Endodermal cell (in vitro differentiated cells): ENCODE results near the gene ACAD8. TPM values are rescaled to one million over a fixed set of nuclear protein-coding genes. Genes with fewer than 3 reads are reported as not detected.

Source experiments
- DNase-seq: peaks from one replicate; pipeline ENCODE4 v3.0.0-alpha.2; 2017
- H3K27ac ChIP-seq: 2 replicates; pipeline ENCODE4 v1.5.1; 2013; ENCODE audit warnings: mild to moderate bottlenecking, low read depth, low read length, moderate library complexity
- H3K27me3 ChIP-seq: 2 replicates; pipeline ENCODE4 v1.6.1; 2013; ENCODE audit warnings: mild to moderate bottlenecking, low read length, moderate library complexity; ENCODE audit not compliant: insufficient read depth, control insufficient read depth, poor library complexity, severe bottlenecking
- H3K36me3 ChIP-seq: 2 replicates; pipeline ENCODE4 v1.7.0; 2013; ENCODE audit warnings: mild to moderate bottlenecking, low read length, moderate library complexity; ENCODE audit not compliant: control insufficient read depth, insufficient read depth
- H3K4me1 ChIP-seq: one replicate; pipeline ENCODE4 v1.7.0; 2013; ENCODE audit warnings: low read length; ENCODE audit not compliant: control insufficient read depth, insufficient read depth
- H3K4me3 ChIP-seq: 2 replicates; pipeline ENCODE4 v1.5.1; 2013; ENCODE audit warnings: mild to moderate bottlenecking, low read length, moderate library complexity
- H3K9ac ChIP-seq: 2 replicates; pipeline ENCODE4 v1.6.1; 2013; ENCODE audit warnings: mild to moderate bottlenecking, low read length, moderate library complexity; ENCODE audit not compliant: poor library complexity, severe bottlenecking; ENCODE audit errors: extremely low read depth
- H3K9me3 ChIP-seq: 2 replicates; pipeline ENCODE4 v1.6.1; 2013; ENCODE audit warnings: mild to moderate bottlenecking, low read length, moderate library complexity; ENCODE audit not compliant: control insufficient read depth
- H3K27ac Mint-ChIP-seq: 2 replicates; pipeline ENCODE4 v1.8.0; 2020; ENCODE audit warnings: mixed read lengths
- H3K27me3 Mint-ChIP-seq: 2 replicates; pipeline ENCODE4 v1.8.0; 2021; ENCODE audit warnings: mild to moderate bottlenecking, mixed read lengths; ENCODE audit not compliant: insufficient read depth
- H3K36me3 Mint-ChIP-seq: 2 replicates; pipeline ENCODE4 v1.8.0; 2020; ENCODE audit warnings: low read depth, mixed read lengths
- H3K4me1 Mint-ChIP-seq: 2 replicates; pipeline ENCODE4 v1.8.0; 2020; ENCODE audit warnings: mixed read lengths
- H3K4me3 Mint-ChIP-seq: 2 replicates; pipeline ENCODE4 v1.8.0; 2020; ENCODE audit warnings: mild to moderate bottlenecking, moderate library complexity, mixed read lengths
- H3K9me3 Mint-ChIP-seq: 2 replicates; pipeline ENCODE4 v1.8.0; 2020; ENCODE audit warnings: mild to moderate bottlenecking, mixed read lengths
- CTCF ChIP-seq: fragments of 200-600 bp; sonication (generic); conservative IDR thresholded peaks from 2 replicates; pipeline ENCODE4 v1.5.0; 2021; ENCODE audit warnings: antibody characterized with exemption, mild to moderate bottlenecking
- WGBS, 2 experiments: methylation state at CpG; one replicate each; pipeline versions ENCODE4 v1.1.5 to v1.1.7; 2013; ENCODE audit warnings: missing lambda C conversion rate in 2 of 2, mixed read lengths in 1 of 2; ENCODE audit not compliant: insufficient coverage in 1 of 2, insufficient read length in 1 of 2; 5-methylcytosine and 5-hydroxymethylcytosine counted together
- total RNA-seq, 2 donors: library from RNA; stranded (reverse); fragmentation: NEBNext Ultra II Directional in 1 of 2; extraction: Animal tissue kit (Norgen Biotek cat#: 25700) in 1 of 2; gene quantifications; 2 replicates in 1 of 2; 3 replicates in 1 of 2; pipeline ENCODE4 v1.2.1, GENCODE V29; 2021

ACAD8 gene
- total RNA-seq, 2 donors from 2014 or later, result 35.3 to 37.2 TPM

DNA sequence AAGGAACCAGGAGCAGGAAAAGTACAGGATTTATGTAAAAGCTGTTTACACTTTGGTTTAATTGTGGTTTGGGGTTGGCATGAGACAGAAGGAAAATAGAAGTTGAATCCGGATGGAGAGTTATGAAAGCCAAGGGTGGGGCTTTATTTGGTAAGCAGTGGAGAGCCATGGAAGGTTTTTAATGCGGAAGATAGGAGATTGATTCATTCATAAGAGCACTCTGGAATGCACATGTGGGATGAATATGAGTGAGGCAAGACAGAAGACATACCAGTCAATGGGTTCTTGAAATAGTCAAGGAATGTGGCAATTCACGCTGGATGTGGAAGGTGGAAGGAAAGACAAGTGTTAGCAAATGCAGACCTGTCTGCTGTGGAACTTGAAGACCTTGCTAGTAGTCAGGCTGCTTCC lies 13.5 kb downstream of the ACAD8 start:
- Histone ChIP-seq H3K27ac (no peak overlapping the region), H3K27me3 (no peaks in the 10 kb centered on the region), H3K4me3 (no peak overlapping the region), H3K9ac (no peak overlapping the region), H3K9me3 (no peaks in the 10 kb centered on the region), H3K4me1 (no peaks in the 10 kb centered on the region), H3K36me3 (peaks cover 22% of the 10 kb centered on the region)
- no peaks in the 10 kb centered on the region for H3K9me3 Mint-ChIP-seq
- no peak for TF ChIP-seq CTCF
- peaks cover 19% of the 10 kb centered on the region for H3K36me3 Mint-ChIP-seq
- H3K4me3 Mint-ChIP-seq, result no peak overlapping the region
- H3K27me3 Mint-ChIP-seq, result no peaks in the 10 kb centered on the region
- no peak for DNase-seq
- WGBS, 2 experiments, result 67 to 73% methylated on average over 3 of the region's 3 CpGs
- peaks cover 3% of the 10 kb centered on the region for H3K4me1 Mint-ChIP-seq
- H3K27ac Mint-ChIP-seq, result no peak overlapping the region

DNA sequence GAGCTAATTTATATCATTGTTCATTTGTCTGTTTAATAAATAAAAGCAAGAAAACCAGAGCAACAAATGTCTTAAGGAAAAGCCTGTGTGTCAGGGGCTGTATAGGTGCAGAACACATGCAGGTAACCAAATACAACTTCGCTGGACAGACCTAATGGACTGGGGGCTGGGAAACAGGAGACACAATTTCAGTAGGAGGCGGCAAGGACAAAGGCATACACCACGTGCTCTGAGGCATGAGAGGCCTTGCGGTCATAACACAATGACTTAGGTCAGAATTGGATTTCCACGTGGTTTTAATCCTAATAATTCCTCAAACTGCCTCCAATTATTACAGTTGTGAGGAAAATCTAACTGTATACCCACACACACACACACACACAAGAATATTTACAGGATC lies 14.1 kb downstream of the ACAD8 start:
- 69 to 73% methylated on average over 5 of the region's 5 CpGs for WGBS, 2 experiments

DNA sequence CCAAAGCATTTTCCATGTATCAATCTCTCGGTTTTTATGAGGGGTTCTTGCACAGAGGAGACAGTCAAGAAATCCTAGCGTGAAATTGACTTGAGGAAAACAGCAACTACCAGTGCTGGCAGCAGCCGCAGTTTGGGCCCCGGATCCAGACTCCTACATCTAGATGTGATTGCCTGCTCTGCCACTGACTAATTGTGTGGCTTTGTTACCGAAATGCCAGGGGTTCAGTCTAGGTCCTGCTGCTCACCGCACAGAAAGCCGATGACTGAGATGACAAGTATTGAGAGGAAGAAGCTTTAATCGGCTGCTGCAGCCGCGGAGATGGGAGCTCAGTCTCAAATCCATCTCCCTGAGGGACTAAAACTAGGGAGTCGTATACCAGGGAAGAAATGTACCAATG lies 14.6 kb downstream of the ACAD8 start:
- no peak overlapping the region for H3K27ac Mint-ChIP-seq

More for the DNA sequence above, 14.1 kb downstream of the ACAD8 start:
- no peaks in the 10 kb centered on the region for H3K4me1 ChIP-seq
- peaks cover 2% of the 10 kb centered on the region for H3K27me3 ChIP-seq
- no peak for DNase-seq
- H3K4me3 ChIP-seq, result no peak overlapping the region
- Mint-ChIP-seq H3K4me1 (peaks cover 6% of the 10 kb centered on the region), H3K27me3 (no peaks in the 10 kb centered on the region), H3K36me3 (peaks cover 14% of the 10 kb centered on the region), H3K9me3 (no peaks in the 10 kb centered on the region), H3K27ac (peak overlapping the region; percentile 46), H3K4me3 (no peak overlapping the region)
- no peak overlapping the region for H3K27ac ChIP-seq
- peaks cover 17% of the 10 kb centered on the region for H3K36me3 ChIP-seq
- TF ChIP-seq CTCF, result no peak
- no peak overlapping the region for H3K9ac ChIP-seq
- no peaks in the 10 kb centered on the region for H3K9me3 ChIP-seq

More for the DNA sequence above, 14.6 kb downstream of the ACAD8 start:
- no peak for TF ChIP-seq CTCF
- no peaks in the 10 kb centered on the region for H3K27me3 Mint-ChIP-seq
- H3K36me3 ChIP-seq, result peaks cover 12% of the 10 kb centered on the region
- H3K36me3 Mint-ChIP-seq, result peaks cover 10% of the 10 kb centered on the region
- no peaks in the 10 kb centered on the region for H3K4me1 ChIP-seq
- no peak for DNase-seq
- H3K27ac ChIP-seq, result no peak overlapping the region
- H3K9me3 ChIP-seq, result no peaks in the 10 kb centered on the region
- no peak overlapping the region for H3K4me3 ChIP-seq
- no peak overlapping the region for H3K9ac ChIP-seq
- peaks cover 7% of the 10 kb centered on the region for H3K27me3 ChIP-seq
- 90 to 97% methylated on average over 8 to 11 of the region's 11 CpGs for WGBS, 2 experiments
- no peak overlapping the region for H3K4me3 Mint-ChIP-seq
- H3K9me3 Mint-ChIP-seq, result no peaks in the 10 kb centered on the region
- H3K4me1 Mint-ChIP-seq, result peaks cover 11% of the 10 kb centered on the region
